ENCODE results near the gene SPATA20.

- TF ChIP-seq YY1 (IDR thresholded peaks at IDR 0.05; ENCODE audit: low read depth) (no peak), TCF12 (IDR thresholded peaks at IDR 0.05; ENCODE audit: low read depth) (no peak), CREB1 (IDR thresholded peaks at IDR 0.05; ENCODE audit: low read depth) (no peak), RAD21 (IDR thresholded peaks at IDR 0.05; ENCODE audit: low read depth) (no peak), NFIC (IDR thresholded peaks at IDR 0.05) (no peak), EGR1 (IDR thresholded peaks at IDR 0.05) (no peak), FOXM1 (IDR thresholded peaks at IDR 0.05; ENCODE audit: borderline replicate concordance, low read depth) (no peak), MAX (IDR thresholded peaks at IDR 0.05) (no peak), EP300 (IDR thresholded peaks at IDR 0.05; ENCODE audit: borderline replicate concordance) (no peak), TAF1 (IDR thresholded peaks at IDR 0.05; ENCODE audit: low read depth) (no peak)
- TF ChIP-seq, protein P1, sequence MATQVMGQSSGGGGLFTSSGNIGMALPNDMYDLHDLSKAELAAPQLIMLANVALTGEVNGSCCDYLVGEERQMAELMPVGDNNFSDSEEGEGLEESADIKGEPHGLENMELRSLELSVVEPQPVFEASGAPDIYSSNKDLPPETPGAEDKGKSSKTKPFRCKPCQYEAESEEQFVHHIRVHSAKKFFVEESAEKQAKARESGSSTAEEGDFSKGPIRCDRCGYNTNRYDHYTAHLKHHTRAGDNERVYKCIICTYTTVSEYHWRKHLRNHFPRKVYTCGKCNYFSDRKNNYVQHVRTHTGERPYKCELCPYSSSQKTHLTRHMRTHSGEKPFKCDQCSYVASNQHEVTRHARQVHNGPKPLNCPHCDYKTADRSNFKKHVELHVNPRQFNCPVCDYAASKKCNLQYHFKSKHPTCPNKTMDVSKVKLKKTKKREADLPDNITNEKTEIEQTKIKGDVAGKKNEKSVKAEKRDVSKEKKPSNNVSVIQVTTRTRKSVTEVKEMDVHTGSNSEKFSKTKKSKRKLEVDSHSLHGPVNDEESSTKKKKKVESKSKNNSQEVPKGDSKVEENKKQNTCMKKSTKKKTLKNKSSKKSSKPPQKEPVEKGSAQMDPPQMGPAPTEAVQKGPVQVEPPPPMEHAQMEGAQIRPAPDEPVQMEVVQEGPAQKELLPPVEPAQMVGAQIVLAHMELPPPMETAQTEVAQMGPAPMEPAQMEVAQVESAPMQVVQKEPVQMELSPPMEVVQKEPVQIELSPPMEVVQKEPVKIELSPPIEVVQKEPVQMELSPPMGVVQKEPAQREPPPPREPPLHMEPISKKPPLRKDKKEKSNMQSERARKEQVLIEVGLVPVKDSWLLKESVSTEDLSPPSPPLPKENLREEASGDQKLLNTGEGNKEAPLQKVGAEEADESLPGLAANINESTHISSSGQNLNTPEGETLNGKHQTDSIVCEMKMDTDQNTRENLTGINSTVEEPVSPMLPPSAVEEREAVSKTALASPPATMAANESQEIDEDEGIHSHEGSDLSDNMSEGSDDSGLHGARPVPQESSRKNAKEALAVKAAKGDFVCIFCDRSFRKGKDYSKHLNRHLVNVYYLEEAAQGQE (IDR thresholded peaks at IDR 0.05; ENCODE audit: low read depth) = no peak
Measured at GRCh38 chr17:50577451-50577954, 30.5 kb downstream of the SPATA20 start.
